Suprapubic skin (tissue), 4 donors: ENCODE results near the gene GEN1. TPM values are rescaled to one million over a fixed set of nuclear protein-coding genes. Genes with fewer than 3 reads are reported as not detected.

Experiments used
- DNase-seq, 2 donors: peaks; one replicate each; pipeline ENCODE4 v3.0.0-alpha.2; 2019; ENCODE audit warnings: low spot score in 2 of 2
- H3K27ac ChIP-seq: fragments of 200-600 bp; sonication (generic); one replicate; pipeline ENCODE4 v1.5.1; 2019
- H3K27me3 ChIP-seq: fragments of 200-600 bp; sonication (generic); one replicate; pipeline ENCODE4 v1.5.1; 2019
- H3K36me3 ChIP-seq: fragments of 200-600 bp; sonication (generic); one replicate; pipeline ENCODE4 v1.5.1; 2019
- H3K4me1 ChIP-seq: fragments of 200-600 bp; sonication (generic); one replicate; pipeline ENCODE4 v1.5.1; 2019
- H3K4me3 ChIP-seq: fragments of 200-600 bp; sonication (generic); one replicate; pipeline ENCODE4 v1.5.1; 2019; ENCODE audit warnings: mild to moderate bottlenecking
- H3K9me3 ChIP-seq: fragments of 200-600 bp; sonication (generic); one replicate; pipeline ENCODE4 v1.5.1; 2019
- EP300 ChIP-seq: sonication (generic); formaldehyde crosslinking; IDR thresholded peaks from one replicate; pipeline ENCODE4 v1.6.1; 2017; ENCODE audit warnings: antibody characterized with exemption
- POLR2A ChIP-seq, 2 donors: fragments of 450-650 bp; IDR thresholded peaks; one replicate each; pipeline ENCODE4 v1.6.1; 2017; ENCODE audit warnings: antibody characterized with exemption in 2 of 2, mild to moderate bottlenecking in 2 of 2, moderate library complexity in 2 of 2
- POLR2AphosphoS5 ChIP-seq, 3 donors: sonication (generic); formaldehyde crosslinking; IDR thresholded peaks; one replicate each; pipeline ENCODE4 v1.6.1; 2017; ENCODE audit warnings: antibody characterized with exemption in 3 of 3
- WGBS: methylation state at CpG from one replicate; pipeline ENCODE4 v1.1.5; 2018; 5-methylcytosine and 5-hydroxymethylcytosine counted together
- total RNA-seq, 4 donors: library from RNA; depleted of rRNA; stranded (reverse); fragments of >200 nt; gene quantifications; one replicate each; pipeline ENCODE4 v1.1.0, GENCODE V29; 2016
- TF ChIP-seq, protein P1 (sequence below), 2 donors: fragments of 200-600 bp in 1 of 2; fragments of 450-650 bp in 1 of 2; sonication (generic) in 1 of 2; IDR thresholded peaks; one replicate each; pipeline ENCODE4 v1.5.1; 2016 to 2019; ENCODE audit warnings: antibody characterized with exemption in 2 of 2, mild to moderate bottlenecking in 1 of 2, moderate library complexity in 1 of 2

Gene GEN1
- total RNA-seq, 4 donors from 2014 or later, result 8.9 to 15.2 (median 11.6) TPM

DNA sequence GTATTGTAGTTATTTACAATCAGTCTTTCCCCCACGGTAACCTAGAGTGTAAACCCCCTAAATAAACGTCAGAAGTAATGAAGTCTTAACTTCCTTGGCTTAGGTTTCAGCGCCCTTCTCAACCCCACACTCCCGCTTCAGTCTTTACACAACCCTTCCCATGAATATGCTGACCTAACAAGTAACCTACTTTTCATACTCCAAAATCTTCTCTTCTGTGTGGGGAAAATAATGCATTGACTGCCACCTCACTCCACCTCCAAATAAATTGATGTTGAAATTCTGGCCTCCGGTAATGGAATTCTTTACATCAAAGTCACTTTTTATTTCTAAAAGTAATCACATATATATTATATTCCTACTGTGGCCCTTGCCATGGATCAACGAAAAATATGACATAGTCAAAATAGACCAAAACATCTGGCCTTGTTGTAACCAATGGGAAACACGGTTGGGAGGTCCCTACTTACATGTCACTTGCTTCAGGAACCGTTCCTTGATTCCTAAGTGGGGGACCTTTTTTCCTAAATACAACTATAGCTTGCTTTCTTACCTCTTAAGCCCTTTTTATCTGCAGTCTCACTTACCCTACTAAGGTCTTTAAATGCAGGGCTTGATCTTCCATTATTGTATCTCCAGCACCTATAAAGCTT is 961 bp downstream of the GEN1 start:
- no peaks in the 10 kb centered on the region for H3K36me3 ChIP-seq
- H3K27me3 ChIP-seq, result no peaks in the 10 kb centered on the region
- peaks cover 32% of the 10 kb centered on the region for H3K4me1 ChIP-seq
- H3K4me3 ChIP-seq, result peak overlapping the region; percentile 87
- TF ChIP-seq, protein P1, sequence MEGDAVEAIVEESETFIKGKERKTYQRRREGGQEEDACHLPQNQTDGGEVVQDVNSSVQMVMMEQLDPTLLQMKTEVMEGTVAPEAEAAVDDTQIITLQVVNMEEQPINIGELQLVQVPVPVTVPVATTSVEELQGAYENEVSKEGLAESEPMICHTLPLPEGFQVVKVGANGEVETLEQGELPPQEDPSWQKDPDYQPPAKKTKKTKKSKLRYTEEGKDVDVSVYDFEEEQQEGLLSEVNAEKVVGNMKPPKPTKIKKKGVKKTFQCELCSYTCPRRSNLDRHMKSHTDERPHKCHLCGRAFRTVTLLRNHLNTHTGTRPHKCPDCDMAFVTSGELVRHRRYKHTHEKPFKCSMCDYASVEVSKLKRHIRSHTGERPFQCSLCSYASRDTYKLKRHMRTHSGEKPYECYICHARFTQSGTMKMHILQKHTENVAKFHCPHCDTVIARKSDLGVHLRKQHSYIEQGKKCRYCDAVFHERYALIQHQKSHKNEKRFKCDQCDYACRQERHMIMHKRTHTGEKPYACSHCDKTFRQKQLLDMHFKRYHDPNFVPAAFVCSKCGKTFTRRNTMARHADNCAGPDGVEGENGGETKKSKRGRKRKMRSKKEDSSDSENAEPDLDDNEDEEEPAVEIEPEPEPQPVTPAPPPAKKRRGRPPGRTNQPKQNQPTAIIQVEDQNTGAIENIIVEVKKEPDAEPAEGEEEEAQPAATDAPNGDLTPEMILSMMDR (IDR thresholded peaks at IDR 0.05), result no peak
- TF ChIP-seq EP300 (no peak), POLR2A (IDR thresholded peaks at IDR 0.05) (no peak), POLR2AphosphoS5 (IDR thresholded peaks at IDR 0.05) (no peak)
- no peak for DNase-seq
- peak overlapping the region; percentile 96 for H3K27ac ChIP-seq
- 18% methylated on average over 8 of the region's 8 CpGs for WGBS
- no peaks in the 10 kb centered on the region for H3K9me3 ChIP-seq

GRCh38 chr2:17756668-17757067 is 2.7 kb downstream of the GEN1 start:
- H3K4me1 ChIP-seq, result peaks cover 31% of the 10 kb centered on the region
- WGBS, result 87% methylated on average over 6 of the region's 6 CpGs
- no peak overlapping the region for H3K27ac ChIP-seq
- H3K27me3 ChIP-seq, result no peaks in the 10 kb centered on the region
- DNase-seq, result no peak
- no peaks in the 10 kb centered on the region for H3K36me3 ChIP-seq
- no peak for TF ChIP-seq EP300
- TF ChIP-seq, protein P1 (IDR thresholded peaks at IDR 0.05), result no peak
- no peak for TF ChIP-seq POLR2A (IDR thresholded peaks at IDR 0.05)
- TF ChIP-seq POLR2AphosphoS5 (IDR thresholded peaks at IDR 0.05), result no peak
- H3K4me3 ChIP-seq, result no peak overlapping the region
- no peaks in the 10 kb centered on the region for H3K9me3 ChIP-seq

DNA sequence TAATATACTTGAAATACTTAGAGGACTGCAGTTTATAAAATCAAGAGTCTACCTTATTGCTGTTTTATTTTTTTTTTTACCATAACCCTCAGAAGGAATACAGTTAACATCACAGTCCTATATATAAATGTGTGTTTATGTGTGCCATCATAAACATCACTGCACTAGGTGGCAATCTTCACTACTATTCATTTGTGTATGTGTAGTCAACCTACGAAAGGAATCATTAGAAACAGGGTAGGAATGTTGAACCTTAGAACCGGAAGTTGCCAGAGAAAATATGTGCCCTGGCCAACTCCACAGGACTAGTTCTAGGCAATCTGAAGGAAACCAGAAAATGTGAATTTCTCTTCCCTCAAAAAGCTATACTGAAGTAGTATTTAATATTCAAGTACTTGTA is 3.4 kb downstream of the GEN1 start:
- WGBS, result 48% methylated on average over 2 of the region's 2 CpGs

DNA sequence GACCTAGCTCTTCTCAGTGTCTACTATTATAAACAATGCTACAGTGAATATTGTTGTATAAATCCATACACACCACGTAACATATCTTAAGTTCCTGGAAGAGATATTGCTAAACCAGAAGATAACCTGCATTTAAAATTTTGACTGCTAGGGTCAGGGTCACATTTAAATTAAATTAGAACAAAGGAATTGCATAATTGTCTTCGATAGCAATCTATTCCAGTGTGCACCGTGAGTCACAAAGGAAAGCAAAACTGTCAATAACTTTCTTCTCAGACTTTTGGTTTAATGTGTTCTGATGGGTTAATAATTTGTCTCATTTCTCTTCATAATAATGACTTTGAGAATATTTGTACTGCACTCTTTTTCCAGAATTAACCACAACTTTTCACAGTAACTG is 4.2 kb downstream of the GEN1 start:
- no peaks in the 10 kb centered on the region for H3K36me3 ChIP-seq
- H3K27ac ChIP-seq, result no peak overlapping the region
- H3K9me3 ChIP-seq, result no peaks in the 10 kb centered on the region
- H3K4me3 ChIP-seq, result no peak overlapping the region
- 79% methylated on average over 3 of the region's 3 CpGs for WGBS
- H3K27me3 ChIP-seq, result no peaks in the 10 kb centered on the region
- DNase-seq, result no peak
- no peak for TF ChIP-seq POLR2A (IDR thresholded peaks at IDR 0.05)
- TF ChIP-seq POLR2AphosphoS5 (IDR thresholded peaks at IDR 0.05), result no peak
- no peak for TF ChIP-seq EP300
- TF ChIP-seq, protein P1 (IDR thresholded peaks at IDR 0.05), result no peak
- H3K4me1 ChIP-seq, result peaks cover 19% of the 10 kb centered on the region

More for the DNA sequence above, 3.4 kb downstream of the GEN1 start:
- Histone ChIP-seq H3K4me3 (no peak overlapping the region), H3K36me3 (no peaks in the 10 kb centered on the region), H3K27ac (no peak overlapping the region), H3K9me3 (no peaks in the 10 kb centered on the region), H3K27me3 (no peaks in the 10 kb centered on the region), H3K4me1 (peaks cover 26% of the 10 kb centered on the region)
- TF ChIP-seq POLR2A (IDR thresholded peaks at IDR 0.05), result no peak
- no peak for TF ChIP-seq EP300
- DNase-seq, result no peak

GRCh38 chr2:17759805-17760204 is 5.9 kb downstream of the GEN1 start:
- H3K36me3 ChIP-seq, result no peaks in the 10 kb centered on the region
- 88% methylated on average over 2 of the region's 2 CpGs for WGBS

More at GRCh38 chr2:17759805-17760204, 5.9 kb downstream of the GEN1 start:
- H3K27me3 ChIP-seq, result no peaks in the 10 kb centered on the region
- no peak overlapping the region for H3K4me3 ChIP-seq
- H3K27ac ChIP-seq, result no peak overlapping the region
- TF ChIP-seq POLR2A (IDR thresholded peaks at IDR 0.05) (no peak), EP300 (no peak), POLR2AphosphoS5 (IDR thresholded peaks at IDR 0.05) (no peak)
- TF ChIP-seq, protein P1 (IDR thresholded peaks at IDR 0.05), result no peak
- no peaks in the 10 kb centered on the region for H3K9me3 ChIP-seq
- H3K4me1 ChIP-seq, result peaks cover 13% of the 10 kb centered on the region
- no peak for DNase-seq
